GM23248 (cell line): ENCODE results near the gene DAAM1.

Experiments
- EZH2 ChIP-seq: fragments of 200-600 bp; sonication (generic); IDR thresholded peaks from 2 replicates; pipeline ENCODE4 v1.6.1; 2018; ENCODE audit warnings: antibody characterized with exemption, mild to moderate bottlenecking; ENCODE audit not compliant: insufficient read depth, poor library complexity, severe bottlenecking
- EZH2phosphoT487 ChIP-seq: fragments of 200-600 bp; sonication (generic); IDR thresholded peaks from 2 replicates; pipeline ENCODE4 v1.6.1; 2018; ENCODE audit warnings: antibody characterized with exemption, moderate library complexity, mild to moderate bottlenecking, low read depth; ENCODE audit not compliant: insufficient read depth

DNA sequence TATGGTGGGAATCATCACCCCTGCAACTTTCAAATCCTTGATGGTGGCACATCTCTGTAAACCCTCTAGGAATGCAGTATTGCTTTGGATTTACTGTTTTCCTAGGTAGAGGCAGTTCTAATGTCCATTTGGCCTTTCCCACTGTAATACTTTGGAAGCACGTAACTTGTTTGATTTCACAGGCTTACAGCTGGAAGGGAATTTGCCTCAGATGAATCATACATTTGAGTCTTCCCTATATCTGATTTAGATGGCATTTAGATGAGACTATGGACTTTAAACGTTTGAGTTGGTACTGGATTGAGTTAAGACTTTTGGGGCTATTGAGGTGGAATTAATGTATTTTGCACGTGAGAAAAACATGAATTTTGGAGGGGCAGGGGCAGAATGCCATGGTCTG, 35.9 kb downstream of the DAAM1 start:
- TF ChIP-seq EZH2 = no peak
- TF ChIP-seq EZH2phosphoT487 = no peak
